ENCODE data around the gene ASPSCR1. TPM values are rescaled to one million over a fixed set of nuclear protein-coding genes. Genes with fewer than 3 reads are reported as not detected.
A peak's percentile ranks its signal among the peaks of the same experiment; 100 is the strongest.

ASPSCR1 gene
- total RNA-seq, 3 donors from 2014 or later, result 33.1 to 35.2 (median 34.5) TPM

- Histone ChIP-seq H3K36me3 (ENCODE audit: low read depth) (no peaks in the 10 kb centered on the region), H3K9me3 (no peaks in the 10 kb centered on the region), H3K4me3 (no peak overlapping the region), H3K4me1 (ENCODE audit: low read depth) (peaks cover 14% of the 10 kb centered on the region)
- TF ChIP-seq CTCF (IDR thresholded peaks at IDR 0.05), result no peak
- ATAC-seq, result no peak
- peak in 1 of 3 donors; percentile 47 for DNase-seq
- intact Hi-C loops (cut with DNase I, micrococcal nuclease), result no loop called here
Observed at GRCh38 chr17:82061047-82061925, 83.9 kb downstream of the ASPSCR1 start.

- no peak for TF ChIP-seq CTCF (IDR thresholded peaks at IDR 0.05)
- H3K4me3 ChIP-seq, result no peak overlapping the region
- H3K36me3 ChIP-seq (ENCODE audit: low read depth), result no peaks in the 10 kb centered on the region
- H3K4me1 ChIP-seq (ENCODE audit: low read depth), result peaks cover 16% of the 10 kb centered on the region
- DNase-seq (no peak), ATAC-seq (no peak)
- intact Hi-C loops (cut with DNase I, micrococcal nuclease), result no loop called here
- H3K9me3 ChIP-seq, result no peaks in the 10 kb centered on the region
Observed at GRCh38 chr17:82062076-82062983, 84.9 kb downstream of the ASPSCR1 start.

GRCh38 chr17:82062984-82063368, 85.5 kb downstream of the ASPSCR1 start:
- H3K9me3 ChIP-seq, result no peaks in the 10 kb centered on the region
- no peaks in the 10 kb centered on the region for H3K36me3 ChIP-seq (ENCODE audit: low read depth)
- ATAC-seq (no peak), DNase-seq (no peak)
- no peak for TF ChIP-seq CTCF (IDR thresholded peaks at IDR 0.05)
- intact Hi-C loops (cut with DNase I, micrococcal nuclease), result no loop called here
- peaks cover 16% of the 10 kb centered on the region for H3K4me1 ChIP-seq (ENCODE audit: low read depth)
- H3K4me3 ChIP-seq, result no peak overlapping the region

- H3K4me1 ChIP-seq (ENCODE audit: low read depth), result peaks cover 16% of the 10 kb centered on the region
- DNase-seq, result no peak
- intact Hi-C loops (cut with DNase I, micrococcal nuclease), result no loop called here
- no peak overlapping the region for H3K4me3 ChIP-seq
- no peaks in the 10 kb centered on the region for H3K9me3 ChIP-seq
- TF ChIP-seq CTCF (IDR thresholded peaks at IDR 0.05), result no peak
- no peak for ATAC-seq
- no peaks in the 10 kb centered on the region for H3K36me3 ChIP-seq (ENCODE audit: low read depth)
Observed at GRCh38 chr17:82063424-82064415, 86.3 kb downstream of the ASPSCR1 start.

All from mucosa of descending colon (tissue), 3 donors.